ENCODE results near the gene GRIN2A.

- no peak for TF ChIP-seq CTCF (IDR thresholded peaks at IDR 0.05)
- TF ChIP-seq POLR2A (IDR thresholded peaks at IDR 0.05), result no peak
Observed at GRCh38 chr16:9739301-9739700, 442.9 kb downstream of the GRIN2A start.

Measured in gastroesophageal sphincter (tissue), 3 donors.